ENCODE data around the gene SCAMP1. TPM values are rescaled to one million over a fixed set of nuclear protein-coding genes. Genes with fewer than 3 reads are reported as not detected.
"Not testable (repeated sequence)": the region's sequence is repeated elsewhere in the genome, so short reads cannot be mapped to it uniquely, and the experiment has no call there.

SCAMP1 gene
- total and polyA plus RNA-seq, 8 donors = 31.9 to 58.2 (median 46.1) TPM

DNA sequence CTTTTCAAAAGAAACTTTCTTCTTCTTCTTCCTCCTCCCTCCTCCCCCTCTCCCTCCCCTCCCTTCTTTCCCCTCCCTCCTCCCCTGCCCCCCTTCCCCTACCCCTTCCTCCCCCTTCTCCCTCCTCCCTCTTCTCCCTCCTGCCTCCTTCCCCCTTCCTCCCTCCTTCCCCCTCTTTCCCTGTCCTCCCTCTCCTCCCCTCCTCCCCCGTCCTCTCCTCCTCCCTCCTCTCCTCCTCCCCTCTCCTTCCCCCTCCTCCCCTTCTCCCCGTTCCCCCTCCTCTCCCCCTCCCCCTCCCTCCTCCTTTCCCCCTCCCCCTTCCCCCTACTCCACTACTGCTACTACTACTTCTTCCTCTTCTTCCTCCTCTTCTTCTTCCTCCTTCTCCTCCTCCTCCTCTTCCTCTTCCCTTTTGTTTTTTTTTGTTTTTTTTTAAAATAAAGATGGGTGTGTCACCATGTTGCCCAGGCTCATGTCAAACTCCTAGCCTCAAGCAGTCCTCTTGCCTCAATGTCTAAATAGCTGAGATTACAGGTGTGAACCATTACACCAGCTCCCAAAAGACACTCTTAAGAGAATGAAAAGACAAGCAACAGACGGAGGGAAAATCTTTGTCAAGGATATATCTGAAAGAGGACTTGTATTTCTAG is 87.5 kb downstream of the SCAMP1 start:
- intact Hi-C loops (cut with DNase I) = no loop called here
- no peak overlapping the region for H3K4me3 ChIP-seq
- TF ChIP-seq, protein P1, sequence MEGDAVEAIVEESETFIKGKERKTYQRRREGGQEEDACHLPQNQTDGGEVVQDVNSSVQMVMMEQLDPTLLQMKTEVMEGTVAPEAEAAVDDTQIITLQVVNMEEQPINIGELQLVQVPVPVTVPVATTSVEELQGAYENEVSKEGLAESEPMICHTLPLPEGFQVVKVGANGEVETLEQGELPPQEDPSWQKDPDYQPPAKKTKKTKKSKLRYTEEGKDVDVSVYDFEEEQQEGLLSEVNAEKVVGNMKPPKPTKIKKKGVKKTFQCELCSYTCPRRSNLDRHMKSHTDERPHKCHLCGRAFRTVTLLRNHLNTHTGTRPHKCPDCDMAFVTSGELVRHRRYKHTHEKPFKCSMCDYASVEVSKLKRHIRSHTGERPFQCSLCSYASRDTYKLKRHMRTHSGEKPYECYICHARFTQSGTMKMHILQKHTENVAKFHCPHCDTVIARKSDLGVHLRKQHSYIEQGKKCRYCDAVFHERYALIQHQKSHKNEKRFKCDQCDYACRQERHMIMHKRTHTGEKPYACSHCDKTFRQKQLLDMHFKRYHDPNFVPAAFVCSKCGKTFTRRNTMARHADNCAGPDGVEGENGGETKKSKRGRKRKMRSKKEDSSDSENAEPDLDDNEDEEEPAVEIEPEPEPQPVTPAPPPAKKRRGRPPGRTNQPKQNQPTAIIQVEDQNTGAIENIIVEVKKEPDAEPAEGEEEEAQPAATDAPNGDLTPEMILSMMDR (IDR thresholded peaks at IDR 0.05) = no peak
- no peaks in the 10 kb centered on the region for H3K36me3 ChIP-seq
- no peak overlapping the region for H3K27ac ChIP-seq
- no peaks in the 10 kb centered on the region for H3K27me3 ChIP-seq
- no peaks in the 10 kb centered on the region for H3K9me3 ChIP-seq
- no peaks in the 10 kb centered on the region for H3K4me1 ChIP-seq
- DNase-seq = no peak
- no peak for ATAC-seq

DNA sequence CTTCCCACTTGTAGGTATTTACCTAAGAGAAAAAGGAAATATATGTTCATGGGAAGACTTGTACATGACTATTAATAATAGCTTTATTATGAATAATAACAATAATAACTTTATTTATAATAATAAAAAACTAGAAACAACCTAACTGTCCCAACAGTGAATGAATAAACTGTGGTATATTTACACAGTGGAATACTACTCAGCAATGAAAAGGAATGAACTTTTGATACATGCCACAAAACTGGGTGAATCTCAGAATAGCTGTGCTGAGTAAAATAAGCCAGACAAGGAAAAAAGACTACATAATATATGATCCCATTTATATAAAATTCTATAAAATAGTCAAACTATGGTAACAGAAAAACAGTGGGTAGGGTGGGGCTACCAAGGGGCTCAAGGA is 88.7 kb downstream of the SCAMP1 start:
- ATAC-seq (no peak), DNase-seq (no peak)
- no peaks in the 10 kb centered on the region for H3K36me3 ChIP-seq
- intact Hi-C loops (cut with DNase I) = no loop called here
- H3K4me3 ChIP-seq = no peak overlapping the region
- H3K4me1 ChIP-seq = no peaks in the 10 kb centered on the region
- no peaks in the 10 kb centered on the region for H3K27me3 ChIP-seq
- H3K9me3 ChIP-seq = no peaks in the 10 kb centered on the region
- TF ChIP-seq, protein P1 (IDR thresholded peaks at IDR 0.05) = no peak
- H3K27ac ChIP-seq = no peak overlapping the region

DNA sequence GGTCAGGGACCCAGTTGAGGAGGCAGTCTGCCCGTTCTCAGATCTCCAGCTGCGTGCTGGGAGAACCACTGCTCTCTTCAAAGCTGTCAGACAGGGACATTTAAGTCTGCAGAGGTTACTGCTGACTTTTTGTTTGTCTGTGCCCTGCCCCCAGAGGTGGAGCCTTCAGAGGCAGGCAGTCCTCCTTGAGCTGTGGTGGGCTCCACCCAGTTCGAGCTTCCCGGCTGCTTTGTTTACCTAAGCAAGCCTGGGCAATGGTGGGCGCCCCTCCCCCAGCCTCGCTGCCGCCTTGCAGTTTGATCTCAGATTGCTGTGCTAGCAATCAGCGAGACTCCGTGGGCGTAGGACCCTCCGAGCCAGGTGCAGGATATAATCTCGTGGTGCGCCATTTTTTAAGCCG is 97.1 kb downstream of the SCAMP1 start:
- H3K4me1 ChIP-seq; H3K4me3 ChIP-seq; DNase-seq; H3K27ac ChIP-seq; ATAC-seq; intact Hi-C loops (cut with DNase I); H3K36me3 ChIP-seq; H3K27me3 ChIP-seq; H3K9me3 ChIP-seq: not testable (repeated sequence)

DNA sequence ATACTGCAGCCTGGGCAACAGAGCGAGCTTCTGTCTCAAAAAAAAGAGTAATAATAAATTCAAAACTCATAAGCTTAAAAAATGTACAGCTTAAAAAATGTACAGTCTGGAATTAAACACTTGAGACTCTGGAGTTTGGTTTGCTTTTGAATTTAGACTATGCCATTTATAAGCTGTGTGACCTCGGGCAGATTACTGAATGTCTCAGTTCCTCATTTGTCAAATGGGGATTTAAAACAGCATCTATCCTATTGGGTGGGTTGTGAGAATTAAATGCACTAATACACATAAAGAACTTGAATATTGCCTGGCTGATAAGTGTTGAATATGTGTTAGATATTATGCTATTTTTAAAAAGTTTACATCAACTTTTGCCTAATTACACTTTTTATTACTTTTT is 98.4 kb downstream of the SCAMP1 start:
- no peaks in the 10 kb centered on the region for H3K4me1 ChIP-seq
- TF ChIP-seq, protein P1 (IDR thresholded peaks at IDR 0.05) = no peak
- ATAC-seq = no peak
- H3K27me3 ChIP-seq = no peaks in the 10 kb centered on the region
- no peaks in the 10 kb centered on the region for H3K9me3 ChIP-seq
- no peak overlapping the region for H3K4me3 ChIP-seq
- no peak for DNase-seq
- intact Hi-C loops (cut with DNase I) = no loop called here
- H3K36me3 ChIP-seq = peaks cover 0 to 4% of the 10 kb centered on the region in 2 donors
- no peak overlapping the region for H3K27ac ChIP-seq

DNA sequence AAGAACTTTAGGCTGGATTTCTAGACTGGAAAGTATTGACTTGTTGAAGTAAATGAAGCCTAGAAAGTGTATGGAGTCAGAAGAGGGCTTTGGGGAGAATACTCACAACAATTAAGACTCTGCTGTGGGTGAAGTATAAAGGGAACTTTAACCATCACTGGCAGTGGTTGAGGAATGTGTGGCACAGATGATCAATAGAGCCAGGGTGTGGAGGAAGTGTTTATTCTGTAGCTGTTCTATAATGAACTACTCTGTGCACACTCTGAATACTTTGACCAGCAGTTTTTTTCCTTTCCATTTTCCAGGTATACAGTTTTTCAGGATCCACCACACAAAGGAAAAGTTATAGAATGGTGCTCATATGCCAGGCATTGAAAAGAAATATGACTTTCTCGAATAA is 106.7 kb downstream of the SCAMP1 start:
- ATAC-seq = no peak
- Histone ChIP-seq H3K4me3 (no peak overlapping the region), H3K27me3 (no peaks in the 10 kb centered on the region), H3K4me1 (peaks cover 0 to 6% of the 10 kb centered on the region in 2 donors), H3K27ac (no peak overlapping the region), H3K9me3 (no peaks in the 10 kb centered on the region), H3K36me3 (no peaks in the 10 kb centered on the region)
- TF ChIP-seq, protein P1 (IDR thresholded peaks at IDR 0.05) = no peak
- DNase-seq = no peak
- intact Hi-C loops (cut with DNase I) = loop anchor here in 1 of 2 donors (10.0 kb wide), 1 partner anchor 498 kb away; no protein-coding TSS in a partner anchor

All from left lung (tissue), 10 donors.